A673 (cell line): Measurements from ENCODE around the gene COL4A2.

ENCODE experiments used
- EZH2 ChIP-seq: fragments of 200-600 bp; sonication (generic); IDR thresholded peaks from 2 replicates; pipeline ENCODE4 v1.6.1; 2017; ENCODE audit warnings: borderline replicate concordance, low read depth, mild to moderate bottlenecking, mixed read lengths, antibody characterized with exemption, low read length; ENCODE audit not compliant: poor library complexity, severe bottlenecking
- TF ChIP-seq, protein P1 (sequence below): fragments of 300-800, 200-600 bp; sonication (generic); conservative IDR thresholded peaks from 2 replicates; pipeline ENCODE4 v1.5.1; 2017; ENCODE audit warnings: low read depth, mild to moderate bottlenecking, antibody characterized with exemption, low read length, moderate library complexity, mixed read lengths

DNA sequence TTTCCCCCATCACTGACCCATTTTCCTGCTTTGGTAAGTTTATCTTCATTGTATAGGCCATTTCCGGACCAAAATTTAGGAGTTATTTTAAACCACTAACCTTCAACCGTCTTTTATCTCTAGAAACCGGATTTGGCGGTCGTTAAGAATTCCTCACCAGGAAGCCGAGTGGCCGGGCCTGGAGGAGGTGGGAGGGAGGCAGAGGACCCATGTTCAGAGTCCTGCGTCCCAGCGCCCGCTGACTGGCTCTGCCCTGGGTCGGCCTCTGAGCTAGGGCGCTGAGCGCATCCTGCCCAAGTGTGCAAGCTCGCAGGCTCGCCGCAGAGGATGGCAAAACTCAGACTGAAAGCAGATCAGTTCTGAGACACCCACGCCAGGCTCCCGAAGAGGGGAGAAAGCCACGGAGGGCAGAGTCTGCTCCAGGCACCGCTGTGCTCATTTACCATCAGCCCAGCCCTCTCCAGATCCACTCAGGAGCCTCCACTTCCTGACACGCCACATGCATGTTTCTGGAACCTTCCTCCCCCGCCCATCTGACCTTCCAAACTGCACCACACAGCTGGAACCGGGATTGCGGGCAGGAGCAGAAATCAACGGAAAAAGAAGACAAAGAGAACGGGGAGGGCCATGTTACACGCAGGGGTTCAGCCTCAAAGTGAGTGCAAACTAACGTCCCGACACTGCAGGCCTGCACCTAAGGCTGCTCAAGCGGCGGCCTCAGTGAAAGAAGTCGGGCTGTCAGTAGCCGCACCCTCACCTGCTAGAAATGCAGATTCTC, 8.4 kb upstream of the COL4A2 start:
- TF ChIP-seq, protein P1, sequence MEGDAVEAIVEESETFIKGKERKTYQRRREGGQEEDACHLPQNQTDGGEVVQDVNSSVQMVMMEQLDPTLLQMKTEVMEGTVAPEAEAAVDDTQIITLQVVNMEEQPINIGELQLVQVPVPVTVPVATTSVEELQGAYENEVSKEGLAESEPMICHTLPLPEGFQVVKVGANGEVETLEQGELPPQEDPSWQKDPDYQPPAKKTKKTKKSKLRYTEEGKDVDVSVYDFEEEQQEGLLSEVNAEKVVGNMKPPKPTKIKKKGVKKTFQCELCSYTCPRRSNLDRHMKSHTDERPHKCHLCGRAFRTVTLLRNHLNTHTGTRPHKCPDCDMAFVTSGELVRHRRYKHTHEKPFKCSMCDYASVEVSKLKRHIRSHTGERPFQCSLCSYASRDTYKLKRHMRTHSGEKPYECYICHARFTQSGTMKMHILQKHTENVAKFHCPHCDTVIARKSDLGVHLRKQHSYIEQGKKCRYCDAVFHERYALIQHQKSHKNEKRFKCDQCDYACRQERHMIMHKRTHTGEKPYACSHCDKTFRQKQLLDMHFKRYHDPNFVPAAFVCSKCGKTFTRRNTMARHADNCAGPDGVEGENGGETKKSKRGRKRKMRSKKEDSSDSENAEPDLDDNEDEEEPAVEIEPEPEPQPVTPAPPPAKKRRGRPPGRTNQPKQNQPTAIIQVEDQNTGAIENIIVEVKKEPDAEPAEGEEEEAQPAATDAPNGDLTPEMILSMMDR: no peak
- no peak for TF ChIP-seq EZH2
